ENCODE measurements around the gene CEBPG.

The CEBPG gene

GRCh38 chr19:33405553-33406461 lies 32.3 kb downstream of the CEBPG start:
- DNase-seq (ENCODE audit: low read depth in 2 of 2), result no peak

- DNase-seq (ENCODE audit: low read depth in 2 of 2), result peak; percentile 53 to 68
These were observed 33.1 kb downstream of the CEBPG start for GRCh38 chr19:33406521-33407139.

GRCh38 chr19:33407140-33407551 lies 33.6 kb downstream of the CEBPG start:
- DNase-seq (ENCODE audit: low read depth in 2 of 2), result no peak

- DNase-seq (ENCODE audit: low read depth in 2 of 2), result no peak
These were observed 34.2 kb downstream of the CEBPG start for GRCh38 chr19:33407716-33408115.

GRCh38 chr19:33408116-33408515 lies 34.6 kb downstream of the CEBPG start:
- no peak for DNase-seq (ENCODE audit: low read depth in 2 of 2)

GRCh38 chr19:33408538-33409434 lies 35.3 kb downstream of the CEBPG start:
- DNase-seq (ENCODE audit: low read depth in 2 of 2), result no peak

- DNase-seq (ENCODE audit: low read depth in 2 of 2), result no peak
These were observed 36.6 kb downstream of the CEBPG start for GRCh38 chr19:33409906-33410685.

- DNase-seq (ENCODE audit: low read depth in 2 of 2), result no peak
These were observed 37.4 kb downstream of the CEBPG start for GRCh38 chr19:33410915-33411401.

- DNase-seq (ENCODE audit: low read depth in 2 of 2), result no peak
These were observed 38.2 kb downstream of the CEBPG start for GRCh38 chr19:33411621-33412180.

- DNase-seq (ENCODE audit: low read depth in 2 of 2), result no peak
These were observed 39.3 kb downstream of the CEBPG start for GRCh38 chr19:33412601-33413425.

- DNase-seq (ENCODE audit: low read depth in 2 of 2), result no peak
These were observed 39.9 kb downstream of the CEBPG start for GRCh38 chr19:33413426-33413725.

- DNase-seq (ENCODE audit: low read depth in 2 of 2), result no peak
These were observed 40.6 kb downstream of the CEBPG start for GRCh38 chr19:33413868-33414666.

GRCh38 chr19:33414667-33415605 lies 41.4 kb downstream of the CEBPG start:
- no peak for DNase-seq (ENCODE audit: low read depth in 2 of 2)

- peak; percentile 33 to 34 for DNase-seq (ENCODE audit: low read depth in 2 of 2)
These were observed 43.1 kb downstream of the CEBPG start for GRCh38 chr19:33416307-33417215.

- no peak for DNase-seq (ENCODE audit: low read depth in 2 of 2)
These were observed 44.2 kb downstream of the CEBPG start for GRCh38 chr19:33417751-33418150.

- no peak for DNase-seq (ENCODE audit: low read depth in 2 of 2)
These were observed 45.0 kb downstream of the CEBPG start for GRCh38 chr19:33418461-33418860.
